Ovary (tissue), 3 donors: ENCODE results near the gene APBB1IP.

Source experiments
- CTCF ChIP-seq, 3 donors: fragments of 450-650 bp in 2 of 3; fragments of 200-600 bp in 1 of 3; IDR thresholded peaks; one replicate each; pipeline versions ENCODE4 v1.5.1 to v1.8.0; 2016 to 2022; ENCODE audit warnings: antibody characterized with exemption in 3 of 3, mild to moderate bottlenecking in 1 of 3
- POLR2A ChIP-seq: fragments of 450-650 bp; IDR thresholded peaks from one replicate; pipeline ENCODE4 v1.6.1; 2017; ENCODE audit warnings: antibody characterized with exemption, mild to moderate bottlenecking, moderate library complexity
- donor health status: DM: no; HTN: no; CAD: no.

GRCh38 chr10:26457088-26457487 lies 18.9 kb downstream of the APBB1IP start:
- TF ChIP-seq CTCF (IDR thresholded peaks at IDR 0.05) (no peak), POLR2A (no peak)
